Panc1 (cell line): ENCODE results near the gene GNMT. TPM values are rescaled to one million over a fixed set of nuclear protein-coding genes. Genes with fewer than 3 reads are reported as not detected.

Source experiments
- ATAC-seq: fragments of 200-7000 bp; cut with Tn5 transposase; 2 replicates; pipeline ENCODE4 v1.9.1; 2020; ENCODE audit warnings: mild to moderate bottlenecking, moderate library complexity
- BruUV-seq: library from RNA; stranded (reverse); fragments of 400-500 nt; replicated peaks from 2 replicates; lab custom pipeline; 2021; lab: Mats Ljungman, UMichigan
- CTCF ChIA-PET: fragments of 300-600 bp; sonication (Branson Sonifier 250); formaldehyde crosslinking; loops from one replicate; lab custom pipeline; 2022; ENCODE audit warnings: antibody characterized with exemption; lab: Charles Lee
- POLR2A ChIA-PET: fragments of 300-600 bp; sonication (Branson Sonifier 250); formaldehyde crosslinking; loops from one replicate; lab custom pipeline; 2022; ENCODE audit warnings: antibody characterized with exemption; lab: Charles Lee
- DNase-seq: peaks from one replicate; pipeline ENCODE4 v3.0.0-alpha.2; 2010; ENCODE audit warnings: low read depth, low spot score
- H3K27ac ChIP-seq: 2 replicates; pipeline ENCODE4 v1.5.1; 2011; ENCODE audit warnings: mild to moderate bottlenecking, low read length, inconsistent platforms
- H3K27me3 ChIP-seq: fragments of 200-500 bp; sonication (Bioruptor generic); 2 replicates; pipeline ENCODE4 v1.6.0; 2014; ENCODE audit warnings: low read length, inconsistent platforms; ENCODE audit not compliant: control insufficient read depth, insufficient read depth
- H3K36me3 ChIP-seq: fragments of 200-500 bp; sonication (Bioruptor generic); 2 replicates; pipeline ENCODE4 v1.5.1; 2014; ENCODE audit warnings: inconsistent platforms, mild to moderate bottlenecking, low read length, moderate library complexity; ENCODE audit not compliant: control insufficient read depth, insufficient read depth
- H3K4me1 ChIP-seq: 2 replicates; pipeline ENCODE4 v1.5.1; 2011; ENCODE audit warnings: inconsistent platforms, mild to moderate bottlenecking, low read length, moderate library complexity; ENCODE audit not compliant: control insufficient read depth, insufficient read depth
- H3K4me3 ChIP-seq, 2 experiments: 2 replicates each; pipeline ENCODE4 v1.5.1; 2011 to 2012; ENCODE audit warnings: low read depth in 2 of 2, low read length in 2 of 2, mild to moderate bottlenecking in 2 of 2, inconsistent platforms in 1 of 2, moderate library complexity in 1 of 2
- H3K9me3 ChIP-seq: fragments of 200-500 bp; sonication (Bioruptor generic); 2 replicates; pipeline ENCODE4 v1.5.1; 2014; ENCODE audit warnings: low read depth, mild to moderate bottlenecking, inconsistent platforms, low read length, moderate library complexity; ENCODE audit not compliant: control insufficient read depth, insufficient read depth
- POLR2AphosphoS5 ChIP-seq: IDR thresholded peaks from 2 replicates; pipeline ENCODE4 v1.6.1; 2012; ENCODE audit warnings: mild to moderate bottlenecking, low read depth, low read length, moderate library complexity
- SIN3A ChIP-seq: IDR thresholded peaks from 2 replicates; pipeline ENCODE4 v1.6.1; 2012; ENCODE audit warnings: low read depth, mild to moderate bottlenecking, low read length, moderate library complexity, borderline replicate concordance; ENCODE audit not compliant: insufficient read depth
- TCF7L2 ChIP-seq: IDR thresholded peaks from 2 replicates; pipeline ENCODE4 v1.6.1; 2011; ENCODE audit warnings: mild to moderate bottlenecking, low read depth, low read length, inconsistent platforms
- in situ Hi-C: cut with HindIII; loops from 2 replicates; pipeline ENCODE4 v1.10.0; 2016; ENCODE audit warnings: low sequenced_read_pairs, low pct_unique_long_range_greater_than_20kb
- intact Hi-C: fragments of 100-400 bp; cut with micrococcal nuclease; formaldehyde crosslinking; loops from one replicate; pipeline ENCODE4 v1.10.0; 2022; ENCODE audit not compliant: unreplicated experiment
- total RNA-seq: library from RNA; stranded (reverse); gene quantifications from one replicate; pipeline ENCODE4 v1.2.1, GENCODE V29; 2021; ENCODE audit not compliant: unreplicated experiment
- TF ChIP-seq, protein P1 (sequence below): fragments of 450-650 bp; IDR thresholded peaks from 2 replicates; pipeline ENCODE4 v1.5.1; 2017; ENCODE audit warnings: mild to moderate bottlenecking
- TF ChIP-seq, protein P2 (sequence below), 2 experiments: IDR thresholded peaks; 2 replicates each; pipeline ENCODE4 v1.6.1; 2011 to 2012; ENCODE audit warnings: low read depth in 2 of 2, control low read depth in 1 of 2, low read length in 1 of 2, mild to moderate bottlenecking in 1 of 2, moderate library complexity in 1 of 2; ENCODE audit not compliant: insufficient read depth in 1 of 2

The GNMT gene
- total RNA-seq, 1 experiment from 2014 or later: 0.72 TPM

DNA sequence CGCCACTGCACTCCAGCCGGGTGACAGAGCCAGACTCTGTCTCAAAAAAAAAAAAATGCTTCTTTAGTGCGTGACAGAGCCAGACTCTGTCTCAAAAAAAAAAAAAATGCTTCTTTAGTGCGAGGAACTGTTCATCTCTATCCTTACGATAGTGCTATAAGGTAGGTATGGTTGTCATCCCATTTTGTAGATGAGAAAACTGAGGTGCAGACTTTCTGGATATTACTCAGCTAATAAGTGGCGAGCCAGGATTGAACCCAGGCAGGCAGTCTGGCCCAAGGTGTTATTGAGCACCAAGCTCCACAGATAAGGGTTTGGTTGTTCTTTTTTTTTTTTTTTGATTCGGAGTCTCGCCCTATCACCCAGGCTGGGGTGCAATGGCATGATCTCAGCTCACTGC is 41.3 kb downstream of the GNMT start:
- Histone ChIP-seq H3K9me3 (no peaks in the 10 kb centered on the region), H3K36me3 (no peaks in the 10 kb centered on the region), H3K27ac (no peak overlapping the region), H3K27me3 (no peaks in the 10 kb centered on the region), H3K4me1 (no peaks in the 10 kb centered on the region), H3K4me3 (no peak overlapping the region)
- ChIA-PET CTCF (interaction anchor here (0.7 kb wide), 1 partner anchor 214 kb away, joined by 3 read pairs; no protein-coding TSS in a partner anchor), POLR2A (no interaction called here)
- BruUV-seq: no TSS peak
- no peak for TF ChIP-seq TCF7L2
- no peak for TF ChIP-seq POLR2AphosphoS5
- TF ChIP-seq, protein P1, sequence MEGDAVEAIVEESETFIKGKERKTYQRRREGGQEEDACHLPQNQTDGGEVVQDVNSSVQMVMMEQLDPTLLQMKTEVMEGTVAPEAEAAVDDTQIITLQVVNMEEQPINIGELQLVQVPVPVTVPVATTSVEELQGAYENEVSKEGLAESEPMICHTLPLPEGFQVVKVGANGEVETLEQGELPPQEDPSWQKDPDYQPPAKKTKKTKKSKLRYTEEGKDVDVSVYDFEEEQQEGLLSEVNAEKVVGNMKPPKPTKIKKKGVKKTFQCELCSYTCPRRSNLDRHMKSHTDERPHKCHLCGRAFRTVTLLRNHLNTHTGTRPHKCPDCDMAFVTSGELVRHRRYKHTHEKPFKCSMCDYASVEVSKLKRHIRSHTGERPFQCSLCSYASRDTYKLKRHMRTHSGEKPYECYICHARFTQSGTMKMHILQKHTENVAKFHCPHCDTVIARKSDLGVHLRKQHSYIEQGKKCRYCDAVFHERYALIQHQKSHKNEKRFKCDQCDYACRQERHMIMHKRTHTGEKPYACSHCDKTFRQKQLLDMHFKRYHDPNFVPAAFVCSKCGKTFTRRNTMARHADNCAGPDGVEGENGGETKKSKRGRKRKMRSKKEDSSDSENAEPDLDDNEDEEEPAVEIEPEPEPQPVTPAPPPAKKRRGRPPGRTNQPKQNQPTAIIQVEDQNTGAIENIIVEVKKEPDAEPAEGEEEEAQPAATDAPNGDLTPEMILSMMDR: no peak
- TF ChIP-seq SIN3A: no peak
- TF ChIP-seq, protein P2, sequence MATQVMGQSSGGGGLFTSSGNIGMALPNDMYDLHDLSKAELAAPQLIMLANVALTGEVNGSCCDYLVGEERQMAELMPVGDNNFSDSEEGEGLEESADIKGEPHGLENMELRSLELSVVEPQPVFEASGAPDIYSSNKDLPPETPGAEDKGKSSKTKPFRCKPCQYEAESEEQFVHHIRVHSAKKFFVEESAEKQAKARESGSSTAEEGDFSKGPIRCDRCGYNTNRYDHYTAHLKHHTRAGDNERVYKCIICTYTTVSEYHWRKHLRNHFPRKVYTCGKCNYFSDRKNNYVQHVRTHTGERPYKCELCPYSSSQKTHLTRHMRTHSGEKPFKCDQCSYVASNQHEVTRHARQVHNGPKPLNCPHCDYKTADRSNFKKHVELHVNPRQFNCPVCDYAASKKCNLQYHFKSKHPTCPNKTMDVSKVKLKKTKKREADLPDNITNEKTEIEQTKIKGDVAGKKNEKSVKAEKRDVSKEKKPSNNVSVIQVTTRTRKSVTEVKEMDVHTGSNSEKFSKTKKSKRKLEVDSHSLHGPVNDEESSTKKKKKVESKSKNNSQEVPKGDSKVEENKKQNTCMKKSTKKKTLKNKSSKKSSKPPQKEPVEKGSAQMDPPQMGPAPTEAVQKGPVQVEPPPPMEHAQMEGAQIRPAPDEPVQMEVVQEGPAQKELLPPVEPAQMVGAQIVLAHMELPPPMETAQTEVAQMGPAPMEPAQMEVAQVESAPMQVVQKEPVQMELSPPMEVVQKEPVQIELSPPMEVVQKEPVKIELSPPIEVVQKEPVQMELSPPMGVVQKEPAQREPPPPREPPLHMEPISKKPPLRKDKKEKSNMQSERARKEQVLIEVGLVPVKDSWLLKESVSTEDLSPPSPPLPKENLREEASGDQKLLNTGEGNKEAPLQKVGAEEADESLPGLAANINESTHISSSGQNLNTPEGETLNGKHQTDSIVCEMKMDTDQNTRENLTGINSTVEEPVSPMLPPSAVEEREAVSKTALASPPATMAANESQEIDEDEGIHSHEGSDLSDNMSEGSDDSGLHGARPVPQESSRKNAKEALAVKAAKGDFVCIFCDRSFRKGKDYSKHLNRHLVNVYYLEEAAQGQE (IDR thresholded peaks at IDR 0.05; ENCODE audit: insufficient read depth in 1 of 2, low read depth in 2 of 2, low read length in 1 of 2): no peak
- intact Hi-C loops: no loop called here
- DNase-seq: no peak
- in situ Hi-C loops: no loop called here
- ATAC-seq: no peak

DNA sequence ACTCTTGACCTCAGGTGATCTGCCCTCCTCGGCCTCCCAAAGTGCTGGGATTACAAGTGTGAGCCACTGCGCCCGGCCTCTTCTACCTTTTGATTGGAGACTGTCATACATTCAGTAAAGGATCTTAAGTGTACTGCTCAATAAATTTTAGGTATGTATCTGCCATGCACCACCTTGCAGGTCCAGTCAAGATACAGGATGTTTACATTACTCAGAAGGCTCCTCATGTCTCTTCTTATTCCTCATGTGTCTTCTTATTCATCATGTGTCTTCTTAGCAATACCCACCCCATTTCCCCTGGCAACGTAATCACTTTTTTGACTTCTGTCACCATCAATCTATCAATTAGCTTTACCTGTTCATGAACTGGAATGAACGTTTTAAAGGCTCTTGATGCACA is 45.3 kb downstream of the GNMT start:
- intact Hi-C loops (no loop called here), in situ Hi-C loops (no loop called here)
- no peak for DNase-seq
- CTCF ChIA-PET: no interaction called here
- no peaks in the 10 kb centered on the region for H3K4me1 ChIP-seq
- no peaks in the 10 kb centered on the region for H3K27me3 ChIP-seq
- H3K27ac ChIP-seq: no peak overlapping the region
- H3K9me3 ChIP-seq: no peaks in the 10 kb centered on the region
- no TSS peak for BruUV-seq
- no peak for ATAC-seq
- H3K4me3 ChIP-seq: no peak overlapping the region
- POLR2A ChIA-PET: interaction anchor here (0.6 kb wide), 1 partner anchor 52 kb away, joined by 3 read pairs; no protein-coding TSS in a partner anchor
- TF ChIP-seq, protein P1: no peak
- TF ChIP-seq, protein P2 (IDR thresholded peaks at IDR 0.05; ENCODE audit: insufficient read depth in 1 of 2, low read depth in 2 of 2, low read length in 1 of 2): no peak
- TF ChIP-seq POLR2AphosphoS5 (no peak), SIN3A (no peak), TCF7L2 (no peak)
- H3K36me3 ChIP-seq: peaks cover 15% of the 10 kb centered on the region
